Middle frontal gyrus (tissue), 1 donor: Measurements from ENCODE around the gene EGFR.

Source experiments
- DNase-seq: peaks from one replicate; pipeline ENCODE4 v3.0.0-alpha.2; 2015; ENCODE audit warnings: low spot score; ENCODE audit errors: extremely low spot score

Gene EGFR

GRCh38 chr7:55099821-55100543, 81.2 kb downstream of the EGFR start:
- DNase-seq: no peak

- DNase-seq: no peak
Measured at GRCh38 chr7:55100544-55101327, 81.9 kb downstream of the EGFR start.

- DNase-seq: no peak
Measured at GRCh38 chr7:55101359-55101758, 82.5 kb downstream of the EGFR start.

GRCh38 chr7:55104123-55104522, 85.3 kb downstream of the EGFR start:
- no peak for DNase-seq

GRCh38 chr7:55104712-55105433, 86.1 kb downstream of the EGFR start:
- no peak for DNase-seq

GRCh38 chr7:55105952-55106351, 87.1 kb downstream of the EGFR start:
- DNase-seq: no peak

- no peak for DNase-seq
Measured at GRCh38 chr7:55107946-55108345, 89.1 kb downstream of the EGFR start.

- DNase-seq: no peak
Measured at GRCh38 chr7:55108401-55108800, 89.6 kb downstream of the EGFR start.

- DNase-seq: no peak
Measured at GRCh38 chr7:55108818-55109217, 90.0 kb downstream of the EGFR start.

GRCh38 chr7:55109404-55110167, 90.8 kb downstream of the EGFR start:
- no peak for DNase-seq

GRCh38 chr7:55110282-55110992, 91.6 kb downstream of the EGFR start:
- DNase-seq: no peak

GRCh38 chr7:55110993-55111361, 92.2 kb downstream of the EGFR start:
- DNase-seq: peak; percentile 33

GRCh38 chr7:55112056-55112455, 93.2 kb downstream of the EGFR start:
- DNase-seq: no peak

- no peak for DNase-seq
Measured at GRCh38 chr7:55113760-55114540, 95.1 kb downstream of the EGFR start.

GRCh38 chr7:55117286-55117685, 98.5 kb downstream of the EGFR start:
- no peak for DNase-seq

- DNase-seq: no peak
Measured at GRCh38 chr7:55118426-55118825, 99.6 kb downstream of the EGFR start.

GRCh38 chr7:55119571-55119970, 100.8 kb downstream of the EGFR start:
- no peak for DNase-seq

- no peak for DNase-seq
Measured at GRCh38 chr7:55120074-55120473, 101.3 kb downstream of the EGFR start.

GRCh38 chr7:55120501-55121198, 101.8 kb downstream of the EGFR start:
- no peak for DNase-seq
